Ovary (tissue), 9 donors: ENCODE data around the gene PLCB1. TPM values are rescaled to one million over a fixed set of nuclear protein-coding genes. Genes with fewer than 3 reads are reported as not detected.
"Not testable (repeated sequence)": the region's sequence is repeated elsewhere in the genome, so short reads cannot be mapped to it uniquely, and the experiment has no call there.

Experiments used
- DNase-seq, 5 donors: peaks; one replicate each; pipeline ENCODE4 v3.0.0-alpha.2; 2019 to 2020
- H3K27ac ChIP-seq, 2 donors: fragments of 200-600 bp; one replicate each; pipeline versions ENCODE4 v1.5.1 to v1.8.0; 2019 to 2022
- H3K27me3 ChIP-seq: fragments of 200-600 bp; one replicate; pipeline ENCODE4 v1.8.0; 2022
- H3K36me3 ChIP-seq: fragments of 200-600 bp; sonication (generic); one replicate; pipeline ENCODE4 v1.5.1; 2019
- H3K4me1 ChIP-seq: one replicate; pipeline ENCODE4 v1.8.1; 2013; ENCODE audit warnings: mild to moderate bottlenecking, moderate library complexity; ENCODE audit not compliant: insufficient read depth
- H3K4me3 ChIP-seq: fragments of 200-600 bp; sonication (generic); one replicate; pipeline ENCODE4 v1.5.1; 2017
- H3K9me3 ChIP-seq, 2 donors: fragments of 200-600 bp in 1 of 2; sonication (generic) in 1 of 2; one replicate each; pipeline versions ENCODE4 v1.5.1 to v1.8.1; 2013 to 2019; ENCODE audit warnings: mild to moderate bottlenecking in 1 of 2, moderate library complexity in 1 of 2
- CTCF ChIP-seq, 3 donors: fragments of 450-650 bp in 2 of 3; fragments of 200-600 bp in 1 of 3; IDR thresholded peaks; one replicate each; pipeline versions ENCODE4 v1.5.1 to v1.8.0; 2016 to 2022; ENCODE audit warnings: antibody characterized with exemption in 3 of 3, mild to moderate bottlenecking in 1 of 3
- EP300 ChIP-seq: sonication (generic); formaldehyde crosslinking; IDR thresholded peaks from one replicate; pipeline ENCODE4 v1.6.1; 2017; ENCODE audit warnings: antibody characterized with exemption
- POLR2A ChIP-seq: fragments of 450-650 bp; IDR thresholded peaks from one replicate; pipeline ENCODE4 v1.6.1; 2017; ENCODE audit warnings: antibody characterized with exemption, mild to moderate bottlenecking, moderate library complexity
- WGBS, 3 donors: extraction: QIAGEN DNeasy Blood & Tissue Kit in 1 of 3; methylation state at CpG; one replicate each; pipeline versions ENCODE4 v1.1.5 to v1.1.7; 2013 to 2017; 5-methylcytosine and 5-hydroxymethylcytosine counted together
- intact Hi-C, 4 donors: fragments of 100-400 bp; cut with DNase I; formaldehyde crosslinking; loops; one replicate each; pipeline versions ENCODE4 v1.11.0 to v1.15.1; 2022 to 2023
- polyA plus RNA-seq, 2 donors: library from polyadenylated mRNA; stranded (reverse); fragments of 200-250 nt in 1 of 2; fragments of 350-450 nt in 1 of 2; fragmentation: Illumina TruSeq in 1 of 2; extraction: RNeasy Lipid Tissue Mini Kit (QIAGEN cat#74804) in 1 of 2; gene quantifications; one replicate each; pipeline ENCODE4 v1.2.3, GENCODE V29; 2013 to 2014
- total RNA-seq, 7 donors: library from RNA; depleted of rRNA in 2 of 7; stranded (reverse); fragments of >200 nt in 2 of 7; fragmentation: NEBNext Ultra II Directional in 3 of 7; extraction: Animal tissue kit (Norgen Biotek cat#: 25700) in 3 of 7; gene quantifications; one replicate each; pipeline versions ENCODE4 v1.1.0 to v1.2.4, GENCODE V29; 2016 to 2023
- donor health status: DM: no; HTN: no; CAD: no; lungs with moderate emphysema.
- donor health status: DM: no; HTN: no; CAD: no.
- donor health status: Bipolar disorder and iron deficiency.
- donor health status: DM: yes; HTN: yes; CAD: no.
- donor health status: DM: no; HTN: no; CAD: no.
- donor health status: DM: yes; HTN: yes; CAD: no.

The PLCB1 gene
- total and polyA plus RNA-seq, 9 donors = 2.9 to 29.5 (median 9.0) TPM

- Histone ChIP-seq H3K27me3 (no peaks in the 10 kb centered on the region), H3K36me3 (no peaks in the 10 kb centered on the region), H3K9me3 (no peaks in the 10 kb centered on the region), H3K27ac (no peak overlapping the region), H3K4me3 (no peak overlapping the region), H3K4me1 (peaks cover 4% of the 10 kb centered on the region)
- intact Hi-C loops = loop anchor here in 1 of 4 donors (10.0 kb wide), 1 partner anchor 213 kb away; the partner anchor contains the start of gene PLCB4
- WGBS, 3 donors = 85 to 91% (median 91%) methylated on average over 1 of the region's 1 CpG
- no peak for DNase-seq
- no peak for TF ChIP-seq CTCF (IDR thresholded peaks at IDR 0.05)
- no peak for TF ChIP-seq EP300
- no peak for TF ChIP-seq POLR2A
Observed at GRCh38 chr20:8851446-8851845, 719.4 kb downstream of the PLCB1 start.

GRCh38 chr20:8851919-8852318 lies 719.9 kb downstream of the PLCB1 start:
- not testable (repeated sequence) for H3K27ac ChIP-seq

DNA sequence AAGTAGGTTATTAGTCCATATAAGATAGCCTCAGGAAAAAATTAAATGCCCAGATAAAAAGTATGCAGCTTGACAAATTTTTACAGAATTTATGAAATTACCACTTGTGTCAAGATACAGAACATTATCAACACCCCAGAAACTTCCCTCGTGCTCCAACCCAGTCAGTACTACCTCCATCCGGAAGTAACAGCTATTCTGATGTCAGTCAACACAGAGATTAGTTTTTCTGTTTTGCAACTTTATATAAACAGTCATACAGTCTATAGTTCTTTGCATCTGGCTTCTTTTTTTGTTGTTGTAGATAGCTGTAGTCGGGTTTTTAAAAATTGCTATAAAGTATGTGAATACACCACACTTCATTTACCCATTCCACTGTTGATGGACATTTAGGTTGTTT lies 721.1 kb downstream of the PLCB1 start:
- intact Hi-C loops = loop anchor here in 1 of 4 donors (10.0 kb wide), 1 partner anchor 212 kb away; the partner anchor contains the start of gene PLCB4
- not testable (repeated sequence) for H3K27me3 ChIP-seq, H3K36me3 ChIP-seq, H3K9me3 ChIP-seq, H3K4me3 ChIP-seq, H3K27ac ChIP-seq, H3K4me1 ChIP-seq, DNase-seq
- 50 to 57% (median 53%) methylated on average over 3 of the region's 3 CpGs for WGBS, 3 donors

More at GRCh38 chr20:8851919-8852318, 719.9 kb downstream of the PLCB1 start:
- H3K9me3 ChIP-seq, H3K36me3 ChIP-seq, H3K4me1 ChIP-seq, H3K4me3 ChIP-seq, H3K27me3 ChIP-seq, DNase-seq: not testable (repeated sequence)
- intact Hi-C loops = loop anchor here in 1 of 4 donors (10.0 kb wide), 1 partner anchor 213 kb away; the partner anchor contains the start of gene PLCB4
- WGBS, 3 donors = 77 to 82% (median 80%) methylated on average over 2 of the region's 2 CpGs

DNA sequence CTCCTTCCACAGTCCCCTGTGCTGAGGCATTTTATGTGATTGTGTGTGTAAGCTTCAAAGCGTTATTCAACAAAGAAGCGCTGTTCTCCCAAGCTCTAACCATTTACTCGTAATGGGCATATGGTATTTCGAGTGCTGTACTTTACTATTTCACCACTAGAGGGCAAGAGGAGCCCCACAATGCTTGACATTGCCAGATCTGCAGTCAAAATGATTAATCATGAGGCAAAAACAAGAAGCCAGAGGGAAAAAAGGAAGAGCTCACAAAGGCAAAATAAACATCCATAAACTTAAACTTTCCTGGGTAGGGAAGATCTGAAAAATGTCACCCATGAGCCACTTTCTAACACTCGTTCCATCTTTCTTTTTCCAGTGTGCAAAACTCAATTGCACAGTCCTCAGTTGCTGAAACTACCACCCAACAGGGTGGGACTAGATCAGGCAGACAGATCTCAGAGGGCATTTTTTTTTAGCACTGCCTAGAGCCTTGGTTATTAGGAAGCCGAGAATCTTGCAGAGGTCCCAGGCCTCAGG lies 721.8 kb downstream of the PLCB1 start:
- Histone ChIP-seq H3K9me3 (no peaks in the 10 kb centered on the region), H3K4me3 (no peak overlapping the region), H3K27me3 (no peaks in the 10 kb centered on the region), H3K4me1 (peaks cover 6% of the 10 kb centered on the region), H3K27ac (peak overlapping the region in 1 of 2 donors; percentile 57), H3K36me3 (no peaks in the 10 kb centered on the region)
- DNase-seq = peak in 1 of 5 donors; percentile 29
- 6 to 10% (median 7%) methylated on average over 6 of the region's 6 CpGs for WGBS, 3 donors
- TF ChIP-seq CTCF (IDR thresholded peaks at IDR 0.05) = peak; percentile 70 to 78 (median 77)
- TF ChIP-seq POLR2A = no peak
- intact Hi-C loops = loop anchor here in 1 of 4 donors (10.0 kb wide), 1 partner anchor 211 kb away; the partner anchor contains the start of gene PLCB4

GRCh38 chr20:8854571-8854970 lies 722.5 kb downstream of the PLCB1 start:
- WGBS, 3 donors = 1 to 4% (median 2%) methylated on average over 12 of the region's 12 CpGs
- peaks cover 6% of the 10 kb centered on the region for H3K4me1 ChIP-seq

More at GRCh38 chr20:8854571-8854970, 722.5 kb downstream of the PLCB1 start:
- H3K27ac ChIP-seq = peak overlapping the region in 1 of 2 donors; percentile 57
- H3K9me3 ChIP-seq = no peaks in the 10 kb centered on the region
- peak overlapping the region; percentile 12 for H3K4me3 ChIP-seq
- no peaks in the 10 kb centered on the region for H3K27me3 ChIP-seq
- TF ChIP-seq CTCF (IDR thresholded peaks at IDR 0.05) (no peak), POLR2A (no peak), EP300 (no peak)
- peak; percentile 57 to 76 (median 64) for DNase-seq
- no peaks in the 10 kb centered on the region for H3K36me3 ChIP-seq
- intact Hi-C loops = loop anchor here in 1 of 4 donors (10.0 kb wide), 1 partner anchor 210 kb away; the partner anchor contains the start of gene PLCB4
